Right cardiac atrium (tissue), 5 donors: Measurements from ENCODE around the gene ANKRD9. TPM values are rescaled to one million over a fixed set of nuclear protein-coding genes. Genes with fewer than 3 reads are reported as not detected.
A peak's percentile ranks its signal among the peaks of the same experiment; 100 is the strongest.
"Not testable (repeated sequence)": the region's sequence is repeated elsewhere in the genome, so short reads cannot be mapped to it uniquely, and the experiment has no call there.

Experiments used
- ATAC-seq, 2 donors: fragments of 200-7000 bp; cut with Tn5 transposase; one replicate each; pipeline versions ENCODE4 v1.8.0 to v1.9.1; 2020; ENCODE audit warnings: moderate library complexity in 2 of 2, mild to moderate bottlenecking in 1 of 2
- DNase-seq, 3 donors: peaks; one replicate each; pipeline ENCODE4 v3.0.0-alpha.2; 2020
- H3K27ac ChIP-seq: one replicate; pipeline ENCODE4 v1.5.1; 2013; ENCODE audit warnings: mild to moderate bottlenecking, low read length, control low read depth, moderate library complexity
- H3K27me3 ChIP-seq: one replicate; pipeline ENCODE4 v1.6.1; 2013; ENCODE audit not compliant: control insufficient read depth, insufficient read depth
- H3K4me1 ChIP-seq: one replicate; pipeline ENCODE4 v1.6.1; 2013; ENCODE audit warnings: low read length; ENCODE audit not compliant: control insufficient read depth, insufficient read depth
- H3K4me3 ChIP-seq: one replicate; pipeline ENCODE4 v1.5.1; 2013; ENCODE audit warnings: low read length, control low read depth
- H3K9me3 ChIP-seq: one replicate; pipeline ENCODE4 v1.6.1; 2013; ENCODE audit warnings: low read length; ENCODE audit not compliant: control insufficient read depth
- WGBS: extraction: QIAGEN DNeasy Blood & Tissue Kit; methylation state at CpG from one replicate; pipeline ENCODE4 v1.1.7; 2013; 5-methylcytosine and 5-hydroxymethylcytosine counted together
- intact Hi-C, 4 donors: fragments of 100-400 bp; cut with DNase I; formaldehyde crosslinking; loops; one replicate each; pipeline versions ENCODE4 v1.11.0 to v1.14.0; 2022 to 2023
- long read RNA-seq, 4 donors: library from polyadenylated mRNA; unstranded; transcript quantifications; one replicate each; pipeline ENCODE4 v2.0.0, GENCODE V29; 2020 to 2021
- polyA plus RNA-seq: library from polyadenylated mRNA; stranded (reverse); fragments of 200-250 nt; gene quantifications from one replicate; pipeline ENCODE4 v1.2.3, GENCODE V29; 2013
- total RNA-seq, 4 donors: library from RNA; stranded (reverse); fragmentation: NEBNext Ultra II Directional; extraction: Animal tissue kit (Norgen Biotek cat#: 25700); gene quantifications; one replicate each; pipeline ENCODE4 v1.2.1, GENCODE V29; 2021
- donor health status: healthy with polysubstance abuse.
- donor health status: DM: no; HTN: yes; CAD: no.
- donor health status: DM: no; HTN: no; CAD: no.
- donor health status: DM: no; HTN: yes; CAD: no; lungs with severe emphysema.
- donor health status: DM: yes; HTN: yes; CAD: no.

The ANKRD9 gene, protein sequence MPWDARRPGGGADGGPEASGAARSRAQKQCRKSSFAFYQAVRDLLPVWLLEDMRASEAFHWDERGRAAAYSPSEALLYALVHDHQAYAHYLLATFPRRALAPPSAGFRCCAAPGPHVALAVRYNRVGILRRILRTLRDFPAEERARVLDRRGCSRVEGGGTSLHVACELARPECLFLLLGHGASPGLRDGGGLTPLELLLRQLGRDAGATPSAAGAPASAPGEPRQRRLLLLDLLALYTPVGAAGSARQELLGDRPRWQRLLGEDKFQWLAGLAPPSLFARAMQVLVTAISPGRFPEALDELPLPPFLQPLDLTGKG
- 100 to 1,000 TPM; 115 to 134 (median 125) TPM for total RNA-seq
- polyA plus RNA-seq, result 43.1 TPM
- long read RNA-seq, donor 1, full-length matches to known transcripts, result 432 of 508 reads
- long read RNA-seq, donor 1, partial matches to known transcripts, result 1 of 508 reads
- long read RNA-seq, donor 1, other reads (novel, unspliced or antisense), result 75 of 508 reads
- long read RNA-seq, donor 2, full-length matches to known transcripts, result 464 of 518 reads
- long read RNA-seq, donor 2, partial matches to known transcripts, result 10 of 518 reads
- long read RNA-seq, donor 2, other reads (novel, unspliced or antisense), result 44 of 518 reads
- long read RNA-seq, donor 3, full-length matches to known transcripts, result 43 of 122 reads
- long read RNA-seq, donor 3, partial matches to known transcripts, result 12 of 122 reads
- long read RNA-seq, donor 3, other reads (novel, unspliced or antisense), result 67 of 122 reads
- long read RNA-seq, donor 4, full-length matches to known transcripts, result 383 of 421 reads
- long read RNA-seq, donor 4, partial matches to known transcripts, result 0 of 421 reads
- long read RNA-seq, donor 4, other reads (novel, unspliced or antisense), result 38 of 421 reads

DNA sequence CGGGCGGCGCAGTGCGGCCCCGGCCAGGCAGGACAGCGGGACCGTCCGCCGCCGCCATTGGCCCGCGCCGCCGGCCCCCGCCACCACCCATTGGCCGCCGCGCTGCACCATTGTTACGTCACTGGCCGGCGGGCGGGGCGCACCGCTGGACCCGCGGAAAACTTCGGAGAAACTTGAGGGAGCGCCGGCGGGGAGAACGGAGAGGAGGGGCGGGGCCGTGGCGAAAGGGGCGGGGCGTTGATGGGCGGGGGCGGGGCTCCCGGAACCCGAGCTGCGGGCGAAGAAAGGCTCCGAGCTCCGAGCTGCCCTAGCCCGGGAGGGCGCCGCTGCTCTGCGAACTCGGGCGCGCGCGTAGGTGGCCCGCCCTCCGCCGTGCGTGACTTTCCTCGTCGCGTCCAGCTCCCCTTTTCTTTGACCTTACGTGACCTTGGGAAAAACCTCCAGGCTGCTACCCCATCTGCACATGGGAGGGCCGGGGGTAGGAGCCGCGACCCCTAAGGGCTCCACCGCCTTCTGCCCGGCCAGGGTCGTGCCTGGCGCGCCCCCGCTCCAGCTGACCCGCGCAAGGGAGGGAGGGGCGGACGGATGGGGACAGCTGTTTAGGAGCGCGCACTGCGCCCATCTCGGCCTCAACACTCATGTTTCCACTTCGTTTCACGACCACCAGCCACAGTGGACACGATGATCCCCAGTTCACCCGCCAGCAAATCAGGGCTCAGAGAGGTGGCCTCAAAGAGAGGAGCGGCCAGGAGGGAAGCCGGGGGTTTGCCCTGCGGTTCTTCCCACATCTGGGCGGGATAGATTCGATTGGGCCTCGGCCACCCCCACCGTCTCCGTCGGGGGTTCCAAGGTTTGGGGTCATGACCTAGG, at the start of gene ANKRD9:
Gene ANKRD9 (minus strand): TSS at position 31 of the 870 bp plus-strand sequence. CDS start 1,887 bp downstream, outside the sequence.
- Histone ChIP-seq H3K27ac (peak within 1 kb of the TSS; percentile 91), H3K9me3 (no peaks in the 10 kb centered on the region), H3K4me1 (no peaks in the 10 kb centered on the region), H3K4me3 (peak within 1 kb of the TSS; percentile 82), H3K27me3 (no peaks in the 10 kb centered on the region)
- ATAC-seq (peak; percentile 81 to 87), DNase-seq (peak; percentile 96 to 98 (median 98))
- intact Hi-C loops, result no loop called here
- WGBS, result 3% methylated on average over 91 of the region's 91 CpGs

DNA sequence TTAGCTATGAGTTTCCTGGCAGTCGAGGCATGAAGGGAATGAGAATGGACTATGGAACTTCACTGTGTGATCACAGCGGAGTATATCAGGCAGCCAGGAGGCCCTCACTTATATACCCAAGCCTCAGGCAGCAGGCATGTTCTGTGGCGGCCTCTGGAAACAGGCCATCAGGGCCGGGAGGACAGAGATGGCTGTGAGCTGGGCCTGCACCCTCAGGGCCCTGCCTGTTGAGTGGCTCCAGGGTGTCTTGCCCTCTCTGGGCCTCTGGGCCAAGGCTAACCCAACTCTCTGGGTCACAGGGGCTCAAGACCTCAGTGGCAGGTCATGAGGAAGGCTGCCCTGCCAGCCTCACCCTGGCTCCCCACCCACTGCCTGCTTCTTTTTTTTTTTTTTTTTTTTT, 49.0 kb upstream of the ANKRD9 start:
- H3K27ac ChIP-seq, result no peak overlapping the region
- intact Hi-C loops, result no loop called here
- H3K27me3 ChIP-seq, result no peaks in the 10 kb centered on the region
- no peaks in the 10 kb centered on the region for H3K9me3 ChIP-seq
- no peaks in the 10 kb centered on the region for H3K4me1 ChIP-seq
- 76% methylated on average over 4 of the region's 4 CpGs for WGBS
- no peak for ATAC-seq
- H3K4me3 ChIP-seq, result no peak overlapping the region
- DNase-seq, result peak in 1 of 3 donors; percentile 3

DNA sequence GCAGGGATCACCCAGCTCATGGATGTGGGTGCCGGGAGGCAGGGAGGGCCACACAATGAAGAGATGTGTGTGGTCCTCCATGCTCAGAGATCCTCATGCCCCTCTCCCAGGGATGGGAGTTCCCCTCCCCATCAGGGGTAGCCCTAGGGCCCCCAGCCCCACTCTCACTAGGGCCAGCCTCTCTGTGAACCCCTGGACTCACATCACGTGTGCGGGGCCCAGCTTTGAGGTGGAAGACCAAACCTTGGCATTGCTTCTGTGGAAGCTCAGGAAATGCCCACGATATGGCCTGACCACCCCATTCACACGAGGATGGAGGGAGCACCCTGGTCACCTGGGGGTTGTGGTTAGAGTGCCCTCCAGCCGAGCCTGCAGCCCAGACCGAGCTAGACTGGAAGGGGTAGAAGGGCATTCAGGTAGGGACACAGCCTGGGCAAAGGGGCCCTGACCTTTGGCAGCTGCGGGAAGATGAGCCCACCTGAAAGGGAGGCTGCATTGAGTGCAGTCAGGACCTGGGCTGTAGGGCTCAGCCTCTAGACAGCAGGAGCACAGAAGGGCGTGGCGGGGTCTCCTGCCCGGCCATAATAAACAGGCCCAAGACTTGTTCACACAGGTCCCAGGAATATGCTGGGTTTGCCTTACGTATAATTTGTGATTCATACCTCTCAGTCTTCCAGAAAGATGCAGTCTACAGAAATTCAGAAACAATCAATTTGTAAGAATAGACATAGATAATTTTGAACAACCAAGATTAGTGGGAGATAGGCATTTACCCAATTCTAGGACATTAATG, 48.1 kb upstream of the ANKRD9 start:
- H3K4me1 ChIP-seq, result no peaks in the 10 kb centered on the region
- WGBS, result 88% methylated on average over 12 of the region's 12 CpGs
- H3K27me3 ChIP-seq, result no peaks in the 10 kb centered on the region
- H3K9me3 ChIP-seq, result no peaks in the 10 kb centered on the region
- ATAC-seq, result no peak
- no peak overlapping the region for H3K4me3 ChIP-seq
- no peak overlapping the region for H3K27ac ChIP-seq
- intact Hi-C loops, result no loop called here
- DNase-seq, result no peak

DNA sequence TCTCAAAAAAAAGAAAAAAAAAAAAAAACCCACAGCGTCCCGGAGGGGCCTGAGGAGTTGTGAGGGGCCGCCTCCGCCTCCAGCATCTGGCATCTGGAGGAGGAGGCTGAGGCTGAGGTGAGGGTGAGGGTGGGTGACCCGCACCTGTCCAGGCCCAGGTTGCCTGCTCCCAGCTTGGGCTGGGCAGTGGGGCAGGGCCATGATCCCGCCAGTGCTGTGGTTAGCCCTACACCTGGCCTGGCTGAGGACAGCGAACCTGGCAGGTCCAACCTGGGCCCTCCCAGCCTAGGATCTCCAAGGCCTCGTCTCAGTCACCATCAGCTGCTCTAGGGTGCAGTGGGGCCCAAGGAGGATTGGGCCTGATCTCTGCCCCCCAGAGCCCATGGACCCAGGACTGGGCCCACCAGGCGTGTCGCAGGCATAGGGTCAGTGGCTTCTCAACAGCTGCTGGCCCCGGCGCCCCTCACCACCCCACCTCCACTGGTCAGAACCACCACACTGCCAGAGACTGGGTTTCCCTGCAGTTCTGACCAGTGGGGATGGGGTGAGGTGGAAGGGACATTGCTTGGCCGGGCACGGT, 46.6 kb upstream of the ANKRD9 start:
- Histone ChIP-seq H3K4me3 (no peak overlapping the region), H3K27me3 (no peaks in the 10 kb centered on the region), H3K27ac (no peak overlapping the region), H3K4me1 (no peaks in the 10 kb centered on the region), H3K9me3 (no peaks in the 10 kb centered on the region)
- DNase-seq (no peak), ATAC-seq (peak in 1 of 2 donors; percentile 6)
- WGBS, result 97% methylated on average over 14 of the region's 14 CpGs
- intact Hi-C loops, result no loop called here

DNA sequence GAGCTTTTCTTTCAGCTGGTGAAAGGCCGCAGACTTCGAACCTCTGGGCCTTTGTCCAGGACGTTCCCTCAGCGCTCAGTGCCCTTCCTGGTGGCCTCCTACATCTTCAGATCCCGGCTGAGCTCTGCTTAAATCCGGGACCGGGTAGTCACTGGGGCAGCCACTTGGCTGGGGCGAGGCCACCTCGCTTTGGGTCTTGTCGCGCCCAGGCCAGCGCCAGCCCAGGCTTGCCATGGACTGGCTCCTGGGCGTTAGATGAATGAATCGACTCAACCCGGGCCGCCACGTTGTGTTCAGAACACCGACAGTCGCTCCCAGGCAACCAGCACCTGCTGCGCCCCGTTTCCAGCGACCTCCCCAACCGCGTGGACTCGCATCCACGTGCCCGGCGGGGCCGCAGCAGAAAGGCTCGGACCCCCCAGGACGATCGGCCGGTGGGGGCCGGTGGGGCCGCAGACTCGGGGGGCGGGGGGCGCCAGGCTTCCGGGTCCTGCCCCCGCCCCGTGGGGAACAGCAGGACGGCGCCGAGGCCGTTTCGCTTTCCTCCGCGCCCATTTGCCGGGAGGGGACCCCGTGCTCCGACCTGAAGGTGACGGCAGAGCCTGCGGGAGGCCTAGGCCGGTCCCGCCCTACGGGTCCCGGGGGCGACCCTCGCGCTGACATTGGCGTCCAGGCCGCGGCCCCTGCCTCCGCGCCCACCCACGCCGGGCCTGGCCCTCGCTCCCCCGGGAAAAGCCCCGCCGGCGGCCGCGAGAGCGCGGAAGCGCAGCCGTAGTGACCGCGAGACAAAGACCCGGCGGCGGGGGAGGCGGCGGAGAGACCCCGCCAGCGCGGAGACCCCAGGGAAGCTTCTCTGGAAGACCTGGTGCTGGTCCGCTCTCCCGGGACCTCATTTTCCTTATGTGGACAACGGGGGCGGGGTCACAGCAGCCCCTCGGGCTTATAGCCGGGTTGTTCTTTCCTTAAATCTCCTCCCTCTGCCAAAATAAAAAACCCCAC, 45.5 kb upstream of the ANKRD9 start:
- ATAC-seq, result peak; percentile 69 to 70
- 4% methylated on average over 94 of the region's 94 CpGs for WGBS
- H3K4me3 ChIP-seq, result peak overlapping the region; percentile 97
- intact Hi-C loops, result no loop called here
- no peaks in the 10 kb centered on the region for H3K9me3 ChIP-seq
- H3K4me1 ChIP-seq, result no peaks in the 10 kb centered on the region
- peak; percentile 59 to 79 (median 74) for DNase-seq
- H3K27ac ChIP-seq, result no peak overlapping the region
- H3K27me3 ChIP-seq, result no peaks in the 10 kb centered on the region

DNA sequence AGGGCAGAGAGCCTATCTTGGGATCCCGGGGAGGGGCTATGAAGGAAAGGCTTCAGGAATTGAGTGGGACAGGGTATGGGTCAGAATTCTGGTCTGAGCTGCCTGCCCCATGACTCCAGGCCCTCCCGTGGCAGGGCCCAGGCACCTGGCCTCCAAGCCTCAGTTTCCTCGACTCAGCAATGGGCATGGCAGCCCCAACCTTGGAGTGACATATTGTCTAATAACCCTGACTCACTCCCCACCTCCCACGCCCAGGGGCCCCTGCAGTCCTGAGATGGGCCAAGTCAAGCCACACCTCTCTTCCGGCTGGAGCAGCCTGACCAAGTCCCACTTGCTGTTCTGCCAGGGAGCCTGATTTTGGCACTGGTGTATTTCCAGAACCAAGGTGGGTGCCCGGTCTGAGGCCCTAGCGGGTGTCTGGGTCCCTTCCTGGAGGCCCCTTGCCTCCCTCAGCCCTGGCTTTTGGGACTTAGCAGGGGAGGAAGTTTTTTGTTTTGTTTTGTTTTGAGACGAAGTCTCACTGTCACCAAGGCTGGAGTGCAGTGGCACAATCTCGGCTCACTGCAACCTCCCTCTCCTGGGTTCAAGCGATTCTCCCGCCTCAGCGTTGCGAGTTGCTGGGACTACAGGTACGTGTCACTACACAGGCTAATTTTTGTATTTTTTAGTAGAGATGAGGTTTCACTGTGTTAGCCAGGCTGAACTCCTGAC, 42.6 kb upstream of the ANKRD9 start:
- H3K4me3 ChIP-seq, result no peak overlapping the region
- no peak overlapping the region for H3K27ac ChIP-seq
- intact Hi-C loops, result no loop called here
- H3K4me1 ChIP-seq, result no peaks in the 10 kb centered on the region
- no peaks in the 10 kb centered on the region for H3K27me3 ChIP-seq
- 71% methylated on average over 14 of the region's 14 CpGs for WGBS
- ATAC-seq (peak in 1 of 2 donors; percentile 57), DNase-seq (peak in 2 of 3 donors; percentile 58 to 64)
- no peaks in the 10 kb centered on the region for H3K9me3 ChIP-seq

DNA sequence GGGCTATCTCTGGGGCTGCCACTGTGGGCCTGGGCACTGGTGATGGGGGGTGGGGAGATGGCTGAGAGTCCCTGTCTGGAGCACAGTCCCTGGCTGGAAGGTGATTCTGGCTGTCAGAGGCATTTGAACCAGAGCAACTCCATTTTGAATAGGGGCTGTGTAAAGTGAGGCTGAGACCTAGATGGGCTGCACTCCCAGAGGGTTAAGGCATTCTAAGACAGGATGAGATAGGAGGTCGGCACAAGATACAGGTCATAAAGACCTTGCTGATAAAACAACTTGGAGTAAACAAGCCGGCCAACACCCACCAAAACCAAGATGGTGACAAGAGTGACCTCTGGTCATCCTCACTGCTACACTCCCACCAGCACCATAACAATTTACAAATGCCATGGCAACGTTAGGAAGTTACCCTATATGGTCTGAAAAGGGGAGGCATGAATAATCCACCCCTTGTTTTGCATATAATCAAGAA, 41.4 kb upstream of the ANKRD9 start:
- H3K9me3 ChIP-seq, H3K27me3 ChIP-seq, H3K4me1 ChIP-seq, DNase-seq, H3K27ac ChIP-seq, H3K4me3 ChIP-seq, intact Hi-C loops, ATAC-seq: not testable (repeated sequence)
- WGBS, result 66% methylated on average over 3 of the region's 3 CpGs

DNA sequence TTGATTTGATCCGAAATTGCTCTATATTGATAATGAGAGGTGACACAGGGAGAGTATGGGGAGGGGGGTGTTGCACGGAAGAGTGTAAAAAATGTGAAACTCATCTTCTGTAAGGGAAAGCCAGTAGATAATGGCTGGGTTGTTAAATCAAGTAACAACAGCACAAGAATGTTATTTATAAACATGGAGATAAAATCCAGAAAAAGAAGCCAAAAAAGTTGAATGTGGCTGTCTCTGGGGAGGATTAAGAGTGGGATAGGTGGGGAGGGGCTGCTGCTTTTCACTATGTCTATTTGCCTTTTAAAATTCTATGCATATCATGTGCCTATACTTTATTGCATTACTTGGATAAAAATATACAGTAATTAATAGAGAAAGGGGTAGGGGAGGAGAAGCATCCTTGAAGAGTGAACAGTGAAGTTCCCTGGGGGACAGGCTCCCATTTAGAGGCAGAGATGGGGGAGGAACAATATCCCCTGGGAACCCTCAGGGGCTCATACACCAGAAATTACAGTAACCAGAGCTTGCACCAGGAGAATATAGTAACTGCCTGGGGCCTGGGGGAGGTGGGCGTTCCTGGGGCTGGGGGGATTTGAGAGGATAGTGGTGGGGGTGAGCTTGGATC, 39.2 kb upstream of the ANKRD9 start:
- H3K4me3 ChIP-seq, result no peak overlapping the region
- intact Hi-C loops, result no loop called here
- DNase-seq, result no peak
- 45% methylated on average over 3 of the region's 3 CpGs for WGBS
- H3K27ac ChIP-seq, result no peak overlapping the region
- H3K9me3 ChIP-seq, result no peaks in the 10 kb centered on the region
- H3K4me1 ChIP-seq, result no peaks in the 10 kb centered on the region
- no peak for ATAC-seq
- H3K27me3 ChIP-seq, result no peaks in the 10 kb centered on the region
